ENCODE measurements around the gene SYT5.
A peak's percentile ranks its signal among the peaks of the same experiment; 100 is the strongest.
"Not testable (repeated sequence)": the region's sequence is repeated elsewhere in the genome, so short reads cannot be mapped to it uniquely, and the experiment has no call there.

SYT5 gene

DNA sequence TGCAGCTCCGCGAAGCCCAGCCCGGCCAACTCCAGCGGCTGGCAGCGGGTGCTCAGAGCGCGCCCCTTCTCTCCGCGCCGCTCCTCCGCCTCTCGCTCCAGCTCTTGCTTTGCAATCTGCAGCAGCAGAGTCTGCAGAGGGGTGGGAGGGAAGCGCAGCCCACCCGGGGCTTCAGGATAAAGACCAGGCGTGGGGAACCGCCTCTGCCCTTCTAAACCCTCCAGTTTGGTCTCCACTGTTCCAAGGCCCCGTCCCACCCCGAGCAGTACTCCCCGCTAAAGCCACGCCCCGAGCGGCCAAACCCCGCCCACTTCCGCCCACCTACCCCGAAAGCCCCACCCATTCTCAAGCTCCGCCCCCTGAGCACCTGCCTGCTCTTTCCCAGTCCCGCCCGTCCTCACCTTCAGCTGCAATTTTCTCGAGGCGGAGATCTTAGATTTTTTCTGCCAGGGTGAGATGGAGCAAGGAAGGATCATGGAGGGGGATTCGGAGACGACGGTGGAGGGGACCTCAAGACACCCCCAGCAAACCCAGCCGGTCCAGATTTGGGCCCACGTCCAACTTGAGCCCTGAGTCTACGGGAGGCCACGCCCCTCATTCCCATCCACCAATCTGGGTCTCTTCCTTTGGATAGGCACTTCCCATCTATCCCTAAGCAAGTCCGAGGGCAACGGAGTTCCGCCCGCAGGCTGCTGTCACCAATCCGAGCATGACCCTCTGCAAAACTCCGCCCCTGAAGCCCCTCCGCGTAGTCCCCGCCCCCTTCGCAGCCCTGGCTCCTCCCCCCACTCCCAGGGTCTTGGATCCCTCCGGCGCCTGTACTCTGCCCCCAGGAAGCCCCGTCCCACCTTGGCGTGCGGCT, 23.7 kb downstream of the SYT5 start:
- in situ Hi-C loops (cut with HindIII; ENCODE audit: low pct_ligation_motif_present, low sequenced_read_pairs), result no loop called here
- H3K36me3 ChIP-seq (replicated peaks), result no peaks in the 10 kb centered on the region
- peak; percentile 50 for DNase-seq
- H3K27ac ChIP-seq, result no peak overlapping the region
- H3K27me3 ChIP-seq (replicated peaks), result peaks cover 5% of the 10 kb centered on the region
- H3K4me3 ChIP-seq (ENCODE audit: low read depth, low read length), result no peak overlapping the region
- TF ChIP-seq, protein P1, sequence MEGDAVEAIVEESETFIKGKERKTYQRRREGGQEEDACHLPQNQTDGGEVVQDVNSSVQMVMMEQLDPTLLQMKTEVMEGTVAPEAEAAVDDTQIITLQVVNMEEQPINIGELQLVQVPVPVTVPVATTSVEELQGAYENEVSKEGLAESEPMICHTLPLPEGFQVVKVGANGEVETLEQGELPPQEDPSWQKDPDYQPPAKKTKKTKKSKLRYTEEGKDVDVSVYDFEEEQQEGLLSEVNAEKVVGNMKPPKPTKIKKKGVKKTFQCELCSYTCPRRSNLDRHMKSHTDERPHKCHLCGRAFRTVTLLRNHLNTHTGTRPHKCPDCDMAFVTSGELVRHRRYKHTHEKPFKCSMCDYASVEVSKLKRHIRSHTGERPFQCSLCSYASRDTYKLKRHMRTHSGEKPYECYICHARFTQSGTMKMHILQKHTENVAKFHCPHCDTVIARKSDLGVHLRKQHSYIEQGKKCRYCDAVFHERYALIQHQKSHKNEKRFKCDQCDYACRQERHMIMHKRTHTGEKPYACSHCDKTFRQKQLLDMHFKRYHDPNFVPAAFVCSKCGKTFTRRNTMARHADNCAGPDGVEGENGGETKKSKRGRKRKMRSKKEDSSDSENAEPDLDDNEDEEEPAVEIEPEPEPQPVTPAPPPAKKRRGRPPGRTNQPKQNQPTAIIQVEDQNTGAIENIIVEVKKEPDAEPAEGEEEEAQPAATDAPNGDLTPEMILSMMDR (IDR thresholded peaks at IDR 0.05; ENCODE audit: low read depth, low read length, missing control alignments), result no peak

DNA sequence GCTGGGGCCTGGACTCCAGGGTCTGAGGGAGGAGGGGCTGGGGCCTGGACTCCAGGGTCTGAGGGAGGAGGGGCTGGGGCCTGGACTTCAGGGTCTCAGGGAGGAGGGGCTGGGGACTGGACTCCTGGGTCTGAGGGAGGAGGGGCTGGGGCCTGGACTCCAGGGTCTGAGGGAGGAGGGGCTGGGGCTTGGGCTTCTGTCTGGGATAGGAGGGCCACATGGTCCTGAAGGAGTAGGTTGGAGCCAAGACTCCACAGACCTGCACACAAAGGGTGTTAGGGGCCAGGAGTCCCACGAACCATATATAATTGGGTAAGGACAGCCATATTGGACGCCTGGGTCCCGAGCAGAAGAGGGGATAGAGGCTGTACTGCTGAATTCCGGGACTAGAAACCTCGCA, 24.3 kb downstream of the SYT5 start:
- H3K36me3 ChIP-seq (replicated peaks); DNase-seq; in situ Hi-C loops (cut with HindIII; ENCODE audit: low pct_ligation_motif_present, low sequenced_read_pairs); H3K27ac ChIP-seq; H3K4me3 ChIP-seq (ENCODE audit: low read depth, low read length); H3K27me3 ChIP-seq (replicated peaks): not testable (repeated sequence)

DNA sequence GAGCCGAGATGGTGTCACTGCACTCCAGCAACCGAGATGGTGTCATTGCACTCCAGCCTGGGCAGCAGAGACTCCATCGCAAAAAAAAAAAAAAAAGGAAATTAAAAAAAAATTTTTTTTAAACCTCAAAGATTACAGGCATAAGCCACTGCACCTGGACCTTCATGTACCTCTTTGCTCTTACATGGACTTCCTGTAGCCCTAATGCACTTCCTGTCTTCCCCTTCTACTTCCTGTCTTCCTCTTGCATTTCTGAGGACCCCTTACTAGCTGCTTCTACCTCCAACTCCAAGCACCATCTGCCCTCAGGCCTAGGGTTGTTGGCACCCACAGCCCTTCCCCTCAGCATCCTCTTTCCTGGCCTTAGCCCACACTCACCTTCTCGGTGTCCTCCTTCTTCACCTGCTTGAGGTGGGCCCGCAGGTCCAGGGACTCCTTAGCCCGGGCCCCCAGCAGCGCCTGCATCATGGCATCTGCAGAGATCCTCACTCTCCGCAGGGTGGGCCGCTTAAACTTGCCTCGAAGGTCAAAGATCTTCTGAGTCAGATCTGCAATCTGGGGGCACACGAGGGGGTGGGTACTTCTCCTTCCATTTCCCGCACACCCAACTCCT, 26.3 kb downstream of the SYT5 start:
- in situ Hi-C loops (cut with HindIII; ENCODE audit: low pct_ligation_motif_present, low sequenced_read_pairs), result no loop called here
- Histone ChIP-seq H3K27me3 (replicated peaks) (peaks cover 3% of the 10 kb centered on the region), H3K36me3 (replicated peaks) (no peaks in the 10 kb centered on the region), H3K27ac (no peak overlapping the region), H3K4me3 (ENCODE audit: low read depth, low read length) (no peak overlapping the region)
- TF ChIP-seq, protein P1 (IDR thresholded peaks at IDR 0.05; ENCODE audit: low read depth, low read length, missing control alignments), result no peak
- DNase-seq, result no peak

DNA sequence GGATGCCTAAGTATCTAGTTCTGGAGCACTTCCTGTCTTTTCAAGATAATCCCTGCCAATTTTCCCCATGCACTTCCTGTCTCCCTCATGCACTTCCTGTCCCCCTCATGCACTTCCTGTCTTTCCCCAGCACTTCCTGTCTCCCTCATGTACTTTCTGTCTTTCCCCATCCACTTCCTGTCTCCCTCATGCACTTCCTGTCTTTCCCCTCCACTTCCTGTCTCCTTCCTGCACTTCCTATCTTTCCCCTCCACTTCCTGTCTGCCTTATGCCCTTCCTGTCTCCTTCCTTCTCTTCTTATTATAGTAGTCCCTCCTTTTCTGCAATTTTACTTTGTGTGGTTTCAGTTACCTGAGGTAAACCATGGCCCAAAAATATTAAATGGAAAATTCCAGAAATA, 28.1 kb downstream of the SYT5 start:
- in situ Hi-C loops (cut with HindIII; ENCODE audit: low pct_ligation_motif_present, low sequenced_read_pairs), result no loop called here
- H3K36me3 ChIP-seq (replicated peaks), result no peaks in the 10 kb centered on the region
- no peak for DNase-seq
- H3K4me3 ChIP-seq (ENCODE audit: low read depth, low read length), result no peak overlapping the region
- no peak overlapping the region for H3K27ac ChIP-seq
- H3K27me3 ChIP-seq (replicated peaks), result peaks cover 12% of the 10 kb centered on the region
- TF ChIP-seq, protein P1 (IDR thresholded peaks at IDR 0.05; ENCODE audit: low read depth, low read length, missing control alignments), result no peak

DNA sequence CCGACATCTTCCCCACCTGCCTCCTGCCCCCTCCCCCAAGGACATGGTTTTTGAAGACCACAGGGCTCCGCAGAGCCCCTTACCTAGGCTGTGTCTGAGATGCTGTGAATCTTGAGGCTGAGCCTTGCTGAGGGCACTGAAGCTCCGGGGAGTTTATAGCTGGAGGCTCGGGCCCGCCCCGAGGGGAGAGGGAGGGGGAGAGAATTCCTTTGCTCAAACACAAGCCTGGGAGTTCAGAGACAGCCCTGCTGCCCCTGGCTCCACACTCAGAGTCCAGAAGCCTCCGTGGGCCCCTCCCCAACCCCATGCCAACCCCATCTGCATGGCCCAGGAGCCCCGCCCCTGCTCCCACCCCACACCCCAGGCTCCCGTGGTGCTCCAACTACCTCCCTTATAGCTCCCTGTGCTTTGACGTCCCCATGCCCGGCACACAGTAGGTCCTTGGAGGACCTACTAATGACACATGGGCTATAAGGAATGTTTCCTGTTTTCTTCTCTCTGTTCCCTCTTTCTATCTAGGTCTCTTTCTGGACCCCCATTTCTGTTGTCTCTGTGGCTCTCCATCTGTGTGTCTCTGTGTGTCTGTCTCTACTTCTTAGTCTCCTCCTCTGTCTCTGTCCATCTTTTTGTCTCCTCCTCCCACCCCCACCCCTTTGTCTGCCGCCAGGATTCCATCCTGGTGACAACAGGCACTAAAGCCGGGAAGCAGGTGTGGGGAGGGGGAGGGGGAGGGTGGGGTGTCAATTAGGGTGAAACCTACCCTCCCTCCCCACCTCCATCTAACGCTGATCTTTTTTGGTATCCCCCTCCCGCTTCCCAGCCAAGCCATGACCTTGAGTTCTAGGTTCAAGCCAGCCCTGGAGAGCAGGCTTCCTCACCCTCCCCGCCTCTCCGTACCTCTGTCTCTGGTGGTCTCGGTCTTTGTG, 30.7 kb downstream of the SYT5 start, which contains the start of gene TNNT1:
TNNT1 (minus strand) TSS at position 129 of the 926 bp plus-strand sequence. CDS start 2,049 bp downstream, outside the sequence.
- H3K36me3 ChIP-seq (replicated peaks), result no peaks in the 10 kb centered on the region
- H3K27me3 ChIP-seq (replicated peaks), result peaks cover 15% of the 10 kb centered on the region
- H3K27ac ChIP-seq, result no peak within 1 kb of the TSS
- no peak for DNase-seq
- TF ChIP-seq, protein P1 (IDR thresholded peaks at IDR 0.05; ENCODE audit: low read depth, low read length, missing control alignments), result no peak
- no peak within 1 kb of the TSS for H3K4me3 ChIP-seq (ENCODE audit: low read depth, low read length)
- in situ Hi-C loops (cut with HindIII; ENCODE audit: low pct_ligation_motif_present, low sequenced_read_pairs), result no loop called here
